GM12878 (cell line): ENCODE measurements around the gene ACTL7A.

Experiments
- CTCF ChIP-seq, 3 experiments: IDR thresholded peaks in 2 of 3; conservative IDR thresholded peaks in 1 of 3; 2 replicates each; pipeline ENCODE4 v1.5.1; 2011; ENCODE audit warnings: low read depth in 3 of 3, low read length in 3 of 3, mild to moderate bottlenecking in 3 of 3, control low read depth in 2 of 3, moderate library complexity in 2 of 3, inconsistent platforms in 1 of 3, mixed read lengths in 1 of 3; ENCODE audit not compliant: control insufficient read depth in 2 of 3, insufficient read depth in 1 of 3; ENCODE audit errors: extremely low read depth in 1 of 3
- EZH2 ChIP-seq: IDR thresholded peaks from 2 replicates; pipeline ENCODE4 v1.6.1; 2012; ENCODE audit warnings: low read depth, mild to moderate bottlenecking, control low read depth, inconsistent platforms, low read length, borderline replicate concordance; ENCODE audit not compliant: control insufficient read depth
- KLF5 ChIP-seq: fragments of 450-650 bp; IDR thresholded peaks from 2 replicates; pipeline ENCODE4 v1.6.1; 2014; ENCODE audit warnings: mild to moderate bottlenecking; ENCODE audit not compliant: partially characterized antibody
- MTA3 ChIP-seq: IDR thresholded peaks from 2 replicates; pipeline ENCODE4 v1.6.1; 2012; ENCODE audit warnings: low read length, inconsistent platforms, borderline replicate concordance
- MXI1 ChIP-seq: fragments of 150-350 bp; IDR thresholded peaks from 2 replicates; pipeline ENCODE4 v1.6.1; 2011; ENCODE audit warnings: low read depth, mild to moderate bottlenecking, inconsistent platforms, low read length, improper control_type of control experiment
- NFYA ChIP-seq: IDR thresholded peaks from 2 replicates; pipeline ENCODE4 v1.6.1; 2011; ENCODE audit warnings: low read depth, mild to moderate bottlenecking, low read length, improper control_type of control experiment, borderline replicate concordance
- POLR2AphosphoS5 ChIP-seq: IDR thresholded peaks from 2 replicates; pipeline ENCODE4 v1.6.1; 2011; ENCODE audit warnings: mild to moderate bottlenecking, low read length, inconsistent platforms
- SIX5 ChIP-seq: IDR thresholded peaks from 2 replicates; pipeline ENCODE4 v1.6.1; 2011; ENCODE audit warnings: mild to moderate bottlenecking, low read depth, low read length, moderate library complexity; ENCODE audit not compliant: severe bottlenecking
- TBL1XR1 ChIP-seq: IDR thresholded peaks from 2 replicates; pipeline ENCODE4 v1.6.1; 2012; ENCODE audit warnings: low read depth, low read length, improper control_type of control experiment
- ZNF274 ChIP-seq: IDR thresholded peaks from one replicate; pipeline ENCODE4 v1.8.0; 2011; ENCODE audit not compliant: insufficient read length, insufficient read depth

GRCh38 chr9:108850293-108850897, 11.7 kb upstream of the ACTL7A start:
- TF ChIP-seq CTCF (IDR thresholded peaks at IDR 0.05 in 2 of 3, conservative IDR thresholded peaks at IDR 0.05 in 1 of 3; ENCODE audit: control insufficient read depth in 2 of 3, extremely low read depth in 1 of 3, insufficient read depth in 1 of 3, low read depth in 3 of 3, low read length in 3 of 3) (peak; percentile 40 to 51 (median 42); a peak in 4 of 6 replicates), EZH2 (no peak), KLF5 (no peak), ZNF274 (no peak), SIX5 (no peak), POLR2AphosphoS5 (no peak), MXI1 (no peak), MTA3 (no peak), NFYA (no peak), TBL1XR1 (no peak)
